ENCODE measurements around the gene PAQR8. TPM values are rescaled to one million over a fixed set of nuclear protein-coding genes. Genes with fewer than 3 reads are reported as not detected.

Gene PAQR8
- total and polyA plus RNA-seq, 2 of the 13 experiments (the other 11 are each of a cell fraction or from before 2014, with no cell fraction given), result 37.7 to 50.7 TPM

GRCh38 chr6:52371656-52372191 lies 9.8 kb downstream of the PAQR8 start (continued):
- TF ChIP-seq CSRNP2 (CRISPR knock-in tag; conservative IDR thresholded peaks at IDR 0.05; ENCODE audit: low read depth) (no peak), ZNF770 (CRISPR knock-in tag; IDR thresholded peaks at IDR 0.05) (no peak), ZC3H4 (CRISPR knock-in tag; IDR thresholded peaks at IDR 0.05; ENCODE audit: borderline replicate concordance) (no peak), ZNF264 (CRISPR knock-in tag; IDR thresholded peaks at IDR 0.05) (peak; percentile 86; the same call in 1 of the 2 replicates), GPBP1L1 (CRISPR knock-in tag; IDR thresholded peaks at IDR 0.05) (no peak), AHDC1 (CRISPR knock-in tag; IDR thresholded peaks at IDR 0.05; ENCODE audit: borderline replicate concordance) (peak; percentile 59), ZNF816 (CRISPR knock-in tag; IDR thresholded peaks at IDR 0.05; ENCODE audit: borderline replicate concordance) (no peak), KDM5A (IDR thresholded peaks at IDR 0.05; ENCODE audit: borderline replicate concordance, low read length) (no peak), ZNF549 (CRISPR knock-in tag; IDR thresholded peaks at IDR 0.05) (no peak), TRIM24 (CRISPR knock-in tag; IDR thresholded peaks at IDR 0.05) (peak; percentile 77; the same call in 1 of the 2 replicates), YEATS4 (CRISPR knock-in tag; IDR thresholded peaks at IDR 0.05; ENCODE audit: borderline replicate concordance) (no peak), ZFP36L2 (CRISPR knock-in tag; IDR thresholded peaks at IDR 0.05) (no peak), ZNF20 (CRISPR knock-in tag; IDR thresholded peaks at IDR 0.05) (no peak), RFXANK (CRISPR knock-in tag; IDR thresholded peaks at IDR 0.05) (no peak; the same call in 1 of the 2 replicates)
